Erythroblast (primary cell): ENCODE measurements around the gene PCID2.

Experiments used
- GATA1 ChIP-seq: IDR thresholded peaks from 2 replicates; pipeline ENCODE4 v1.6.1; 2011; ENCODE audit warnings: low read depth, mild to moderate bottlenecking, control low read depth, low read length, moderate library complexity
- POLR2A ChIP-seq: IDR thresholded peaks from 2 replicates; pipeline ENCODE4 v1.6.1; 2011; ENCODE audit warnings: mild to moderate bottlenecking, low read length

- TF ChIP-seq GATA1 (no peak), POLR2A (no peak)
Observed at GRCh38 chr13:113129921-113130750, 78.3 kb downstream of the PCID2 start.
